IMR-90 (cell line): Measurements from ENCODE around the gene NBEA. TPM values are rescaled to one million over a fixed set of nuclear protein-coding genes. Genes with fewer than 3 reads are reported as not detected.

Source experiments
- ATAC-seq: fragments of 200-7000 bp; cut with Tn5 transposase; 2 replicates; pipeline ENCODE4 v1.9.1; 2020; ENCODE audit warnings: low read depth, mild to moderate bottlenecking, moderate library complexity
- BruUV-seq: library from RNA; stranded (reverse); fragments of 400-500 nt; replicated peaks from 2 replicates; lab custom pipeline; 2021; lab: Mats Ljungman, UMichigan
- CTCF ChIA-PET: fragments of 300-600 bp; formaldehyde crosslinking; extraction: SDS; loops from one replicate; lab custom pipeline; 2021; ENCODE audit warnings: antibody characterized with exemption; lab: Yijun Ruan, JAX
- POLR2A ChIA-PET: fragments of 300-600 bp; sonication (Branson Sonifier 250); formaldehyde crosslinking; loops from one replicate; lab custom pipeline; 2022; ENCODE audit warnings: antibody characterized with exemption; ENCODE audit not compliant: unreplicated experiment; lab: Charles Lee
- DNase-seq: peaks from one replicate; pipeline ENCODE4 v3.0.0; 2013
- H2AFZ ChIP-seq: replicated peaks from 2 replicates; pipeline ENCODE3; 2013; ENCODE audit warnings: low read length, mild to moderate bottlenecking; ENCODE audit not compliant: poor library complexity
- H2AK5ac ChIP-seq: 2 replicates; pipeline ENCODE4 v1.6.1; 2013; ENCODE audit warnings: low read depth, low read length, inconsistent platforms
- H2AK9ac ChIP-seq: replicated peaks from 2 replicates; pipeline ENCODE3; 2013; ENCODE audit warnings: mild to moderate bottlenecking, low read depth, low read length, moderate library complexity; ENCODE audit not compliant: poor library complexity
- H2BK120ac ChIP-seq: 2 replicates; pipeline ENCODE4 v1.6.1; 2013; ENCODE audit warnings: low read depth, low read length, inconsistent platforms
- H2BK15ac ChIP-seq: 3 replicates; pipeline ENCODE4 v1.6.1; 2013; ENCODE audit warnings: low read depth, low read length, inconsistent platforms
- H2BK20ac ChIP-seq: 2 replicates; pipeline ENCODE4 v1.6.1; 2013; ENCODE audit warnings: low read depth, mild to moderate bottlenecking, inconsistent platforms, low read length, moderate library complexity
- H2BK5ac ChIP-seq: 2 replicates; pipeline ENCODE4 v1.6.1; 2013; ENCODE audit warnings: mild to moderate bottlenecking, low read depth, low read length, inconsistent platforms; ENCODE audit not compliant: poor library complexity, severe bottlenecking
- H3K14ac ChIP-seq: replicated peaks from 2 replicates; pipeline ENCODE4 v1.6.1; 2013; ENCODE audit warnings: low read depth, low read length, inconsistent platforms
- H3K18ac ChIP-seq: 2 replicates; pipeline ENCODE4 v1.6.1; 2013; ENCODE audit warnings: low read depth, low read length, control low read depth
- H3K23ac ChIP-seq: 2 replicates; pipeline ENCODE4 v1.6.1; 2013; ENCODE audit warnings: low read depth, low read length, inconsistent platforms
- H3K27ac ChIP-seq: 2 replicates; pipeline ENCODE4 v1.5.1; 2013; ENCODE audit warnings: mild to moderate bottlenecking, control low read depth, low read length; ENCODE audit not compliant: insufficient read depth
- H3K27me3 ChIP-seq: 2 replicates; pipeline ENCODE4 v1.6.1; 2013; ENCODE audit warnings: low read length; ENCODE audit not compliant: control insufficient read depth, insufficient read depth
- H3K36me3 ChIP-seq: 2 replicates; pipeline ENCODE4 v1.6.1; 2013; ENCODE audit warnings: low read length, mixed read lengths; ENCODE audit not compliant: control insufficient read depth, insufficient read depth
- H3K4ac ChIP-seq: 2 replicates; pipeline ENCODE4 v1.6.1; 2013; ENCODE audit warnings: low read depth, low read length, inconsistent platforms
- H3K4me1 ChIP-seq: 2 replicates; pipeline ENCODE4 v1.6.1; 2013; ENCODE audit warnings: low read length, mixed read lengths; ENCODE audit not compliant: control insufficient read depth, insufficient read depth
- H3K4me2 ChIP-seq: 2 replicates; pipeline ENCODE4 v1.6.1; 2013; ENCODE audit warnings: low read depth, mild to moderate bottlenecking, control low read depth, low read length, moderate library complexity
- H3K4me3 ChIP-seq: 2 replicates; pipeline ENCODE4 v1.5.1; 2013; ENCODE audit warnings: low read depth, mild to moderate bottlenecking, control low read depth, low read length, moderate library complexity; ENCODE audit not compliant: insufficient read depth
- H3K56ac ChIP-seq: 2 replicates; pipeline ENCODE4 v1.6.1; 2013; ENCODE audit warnings: low read length, inconsistent platforms; ENCODE audit not compliant: insufficient read depth; ENCODE audit errors: extremely low read depth
- H3K79me1 ChIP-seq, 2 experiments: 2 replicates each; pipeline ENCODE4 v1.6.1; 2013; ENCODE audit warnings: low read length in 2 of 2, inconsistent platforms in 1 of 2, low read depth in 1 of 2
- H3K9ac ChIP-seq: 2 replicates; pipeline ENCODE4 v1.6.1; 2013; ENCODE audit warnings: low read depth, low read length, control low read depth
- H3K9me1 ChIP-seq: 2 replicates; pipeline ENCODE4 v1.6.1; 2013; ENCODE audit warnings: low read length, inconsistent platforms; ENCODE audit not compliant: insufficient read depth
- H3K9me3 ChIP-seq: 2 replicates; pipeline ENCODE4 v1.6.1; 2013; ENCODE audit warnings: low read length; ENCODE audit not compliant: control insufficient read depth, insufficient read depth
- H4K20me1 ChIP-seq: 2 replicates; pipeline ENCODE4 v1.6.1; 2013; ENCODE audit warnings: low read length, inconsistent platforms; ENCODE audit not compliant: insufficient read depth
- H4K5ac ChIP-seq: 2 replicates; pipeline ENCODE4 v1.6.1; 2013; ENCODE audit warnings: mild to moderate bottlenecking, low read depth, low read length, control low read depth
- H4K8ac ChIP-seq, 2 experiments: 2 replicates each; pipeline ENCODE4 v1.6.1; 2013; ENCODE audit warnings: low read depth in 2 of 2, low read length in 2 of 2, control low read depth in 1 of 2, inconsistent platforms in 1 of 2
- H4K91ac ChIP-seq: 2 replicates; pipeline ENCODE4 v1.6.1; 2013; ENCODE audit warnings: low read depth, low read length, inconsistent platforms; ENCODE audit not compliant: insufficient read depth
- BHLHE40 ChIP-seq: fragments of 150-350 bp; IDR thresholded peaks from 2 replicates; pipeline ENCODE4 v1.6.1; 2016; ENCODE audit warnings: mild to moderate bottlenecking, low read depth, low read length
- CEBPB ChIP-seq: IDR thresholded peaks from 2 replicates; pipeline ENCODE4 v1.6.1; 2012; ENCODE audit warnings: low read depth, low read length, improper control_type of control experiment
- CHD1 ChIP-seq: IDR thresholded peaks from 2 replicates; pipeline ENCODE4 v1.6.1; 2012; ENCODE audit warnings: low read depth, low read length, improper control_type of control experiment
- ELK1 ChIP-seq: fragments of 150-350 bp; IDR thresholded peaks from 2 replicates; pipeline ENCODE4 v1.6.1; 2016; ENCODE audit warnings: low read depth, mild to moderate bottlenecking, low read length, moderate library complexity, borderline replicate concordance
- FOS ChIP-seq: fragments of 150-350 bp; IDR thresholded peaks from 2 replicates; pipeline ENCODE4 v1.6.1; 2016; ENCODE audit warnings: low read depth, low read length
- MAFK ChIP-seq: IDR thresholded peaks from 2 replicates; pipeline ENCODE4 v1.6.1; 2012; ENCODE audit warnings: low read depth, low read length, improper control_type of control experiment
- MAZ ChIP-seq: IDR thresholded peaks from 2 replicates; pipeline ENCODE4 v1.6.1; 2012; ENCODE audit warnings: low read depth, mild to moderate bottlenecking, low read length, improper control_type of control experiment, moderate library complexity, borderline replicate concordance
- MXI1 ChIP-seq: IDR thresholded peaks from 2 replicates; pipeline ENCODE4 v1.6.1; 2012; ENCODE audit warnings: low read depth, mild to moderate bottlenecking, low read length, moderate library complexity, borderline replicate concordance
- NFE2L2 ChIP-seq: fragments of 150-350 bp; IDR thresholded peaks from 2 replicates; pipeline ENCODE4 v1.6.1; 2016; ENCODE audit warnings: low read depth, mild to moderate bottlenecking, low read length
- POLR2A ChIP-seq: IDR thresholded peaks from 2 replicates; pipeline ENCODE4 v1.6.1; 2012; ENCODE audit warnings: mild to moderate bottlenecking, low read depth, low read length
- RAD21 ChIP-seq: IDR thresholded peaks from 2 replicates; pipeline ENCODE4 v1.6.1; 2012; ENCODE audit warnings: low read length, improper control_type of control experiment
- RCOR1 ChIP-seq: IDR thresholded peaks from 2 replicates; pipeline ENCODE4 v1.6.1; 2012; ENCODE audit warnings: mild to moderate bottlenecking, low read length, improper control_type of control experiment; ENCODE audit not compliant: insufficient replicate concordance
- RFX5 ChIP-seq: IDR thresholded peaks from 2 replicates; pipeline ENCODE4 v1.8.0; 2012; ENCODE audit warnings: low read depth, mild to moderate bottlenecking, low read length, moderate library complexity
- SMC3 ChIP-seq: fragments of 150-350 bp; IDR thresholded peaks from 2 replicates; pipeline ENCODE4 v1.6.1; 2016; ENCODE audit warnings: low read depth, mild to moderate bottlenecking, antibody characterized with exemption, low read length, moderate library complexity
- WGBS, 2 experiments: methylation state at CpG; one replicate each; pipeline versions ENCODE4 v1.1.5 to v1.1.7; 2013; ENCODE audit warnings: missing lambda C conversion rate in 2 of 2; ENCODE audit not compliant: insufficient read length in 1 of 2; ENCODE audit errors: extremely low coverage in 2 of 2; 5-methylcytosine and 5-hydroxymethylcytosine counted together
- dilution Hi-C: fragments of 300-500 bp; cut with HindIII; formaldehyde crosslinking; loops from one replicate; pipeline ENCODE4 v1.14.3; 2018; ENCODE audit warnings: low sequenced_read_pairs; ENCODE audit not compliant: unreplicated experiment
- in situ Hi-C: fragments of 300-500 bp; cut with MboI; formaldehyde crosslinking; loops from 3 replicates; pipeline ENCODE4 v1.14.3; 2019; ENCODE audit warnings: low sequenced_read_pairs, inconsistent platforms, mixed read lengths
- intact Hi-C: fragments of 100-400 bp; cut with micrococcal nuclease; formaldehyde crosslinking; loops from 2 replicates; pipeline ENCODE4 v1.10.0; 2022
- polyA plus RNA-seq, 3 experiments: library from polyadenylated mRNA; depleted of rRNA; stranded (reverse); fragments of >200 nt; gene quantifications; 2 replicates each; pipeline ENCODE4 v1.2.3, GENCODE V29; 2012; ENCODE audit warnings: low replicate concordance in 1 of 3
- total RNA-seq: library from RNA; depleted of rRNA; stranded (reverse); fragments of >200 nt; gene quantifications from 2 replicates; pipeline ENCODE4 v1.2.3, GENCODE V29; 2012
- TF ChIP-seq, protein P1 (sequence below): fragments of 150-350 bp; IDR thresholded peaks from 2 replicates; pipeline ENCODE4 v1.6.1; 2017; ENCODE audit warnings: mild to moderate bottlenecking, antibody characterized with exemption, low read length, low read depth
- TF ChIP-seq, protein P2 (sequence below): conservative IDR thresholded peaks from 2 replicates; pipeline ENCODE4 v1.5.1; 2012; ENCODE audit warnings: mild to moderate bottlenecking, low read depth, low read length, improper control_type of control experiment

NBEA gene
- total and polyA plus RNA-seq, 2 of the 4 experiments (the other 2 are of a cell fraction), result 0.82 to 2.2 TPM

DNA sequence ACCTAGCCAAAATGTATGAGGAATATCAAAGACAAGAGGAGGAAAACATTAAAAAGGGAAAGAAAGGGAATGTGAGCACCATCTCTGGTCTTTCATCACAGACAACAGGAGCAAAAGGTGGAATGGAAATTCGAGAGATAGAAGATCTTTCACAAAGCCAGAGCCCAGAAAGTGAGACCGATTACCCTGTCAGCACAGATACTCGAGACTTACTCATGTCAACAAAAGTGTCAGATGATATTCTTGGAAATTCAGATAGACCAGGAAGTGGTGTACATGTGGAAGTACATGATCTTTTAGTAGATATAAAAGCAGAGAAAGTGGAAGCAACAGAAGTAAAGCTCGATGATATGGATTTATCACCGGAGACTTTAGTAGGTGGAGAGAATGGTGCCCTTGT, 217.0 kb downstream of the NBEA start:
- no peak overlapping the region for H2BK5ac ChIP-seq
- no peak overlapping the region for H2AFZ ChIP-seq
- H3K4ac ChIP-seq, result no peak overlapping the region
- no peak overlapping the region for H3K14ac ChIP-seq
- H2BK120ac ChIP-seq, result no peak overlapping the region
- WGBS, 2 experiments, result no CpG with 5 or more reads among the region's 5 CpGs
- no peak overlapping the region for H2BK20ac ChIP-seq
- H3K27ac ChIP-seq, result no peak overlapping the region
- H3K23ac ChIP-seq, result no peak overlapping the region
- H2BK15ac ChIP-seq, result no peak overlapping the region
- DNase-seq (no peak), ATAC-seq (no peak)
- H3K79me1 ChIP-seq, result no peaks in the 10 kb centered on the region
- no peak overlapping the region for H2AK9ac ChIP-seq
- no peak overlapping the region for H4K8ac ChIP-seq
- no peak overlapping the region for H3K4me3 ChIP-seq
- H3K9ac ChIP-seq, result no peak overlapping the region
- no peak overlapping the region for H4K5ac ChIP-seq
- no peak overlapping the region for H2AK5ac ChIP-seq
- H3K56ac ChIP-seq, result no peak overlapping the region
- H3K4me1 ChIP-seq, result no peaks in the 10 kb centered on the region
- H3K27me3 ChIP-seq, result no peaks in the 10 kb centered on the region
- H4K20me1 ChIP-seq, result no peaks in the 10 kb centered on the region
- TF ChIP-seq MAFK, result no peak
- TF ChIP-seq, protein P1, sequence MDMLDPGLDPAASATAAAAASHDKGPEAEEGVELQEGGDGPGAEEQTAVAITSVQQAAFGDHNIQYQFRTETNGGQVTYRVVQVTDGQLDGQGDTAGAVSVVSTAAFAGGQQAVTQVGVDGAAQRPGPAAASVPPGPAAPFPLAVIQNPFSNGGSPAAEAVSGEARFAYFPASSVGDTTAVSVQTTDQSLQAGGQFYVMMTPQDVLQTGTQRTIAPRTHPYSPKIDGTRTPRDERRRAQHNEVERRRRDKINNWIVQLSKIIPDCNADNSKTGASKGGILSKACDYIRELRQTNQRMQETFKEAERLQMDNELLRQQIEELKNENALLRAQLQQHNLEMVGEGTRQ, result no peak
- TF ChIP-seq SMC3, result no peak
- TF ChIP-seq RFX5, result no peak
- TF ChIP-seq MXI1, result no peak
- no peak for TF ChIP-seq RAD21
- no peak for TF ChIP-seq POLR2A
- TF ChIP-seq CEBPB, result no peak
- no peak for TF ChIP-seq ELK1
- TF ChIP-seq NFE2L2, result no peak
- no peak for TF ChIP-seq RCOR1
- TF ChIP-seq FOS, result no peak
- TF ChIP-seq CHD1, result no peak
- TF ChIP-seq, protein P2, sequence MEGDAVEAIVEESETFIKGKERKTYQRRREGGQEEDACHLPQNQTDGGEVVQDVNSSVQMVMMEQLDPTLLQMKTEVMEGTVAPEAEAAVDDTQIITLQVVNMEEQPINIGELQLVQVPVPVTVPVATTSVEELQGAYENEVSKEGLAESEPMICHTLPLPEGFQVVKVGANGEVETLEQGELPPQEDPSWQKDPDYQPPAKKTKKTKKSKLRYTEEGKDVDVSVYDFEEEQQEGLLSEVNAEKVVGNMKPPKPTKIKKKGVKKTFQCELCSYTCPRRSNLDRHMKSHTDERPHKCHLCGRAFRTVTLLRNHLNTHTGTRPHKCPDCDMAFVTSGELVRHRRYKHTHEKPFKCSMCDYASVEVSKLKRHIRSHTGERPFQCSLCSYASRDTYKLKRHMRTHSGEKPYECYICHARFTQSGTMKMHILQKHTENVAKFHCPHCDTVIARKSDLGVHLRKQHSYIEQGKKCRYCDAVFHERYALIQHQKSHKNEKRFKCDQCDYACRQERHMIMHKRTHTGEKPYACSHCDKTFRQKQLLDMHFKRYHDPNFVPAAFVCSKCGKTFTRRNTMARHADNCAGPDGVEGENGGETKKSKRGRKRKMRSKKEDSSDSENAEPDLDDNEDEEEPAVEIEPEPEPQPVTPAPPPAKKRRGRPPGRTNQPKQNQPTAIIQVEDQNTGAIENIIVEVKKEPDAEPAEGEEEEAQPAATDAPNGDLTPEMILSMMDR, result no peak
- no peak for TF ChIP-seq MAZ
- no peak for TF ChIP-seq BHLHE40
- no peak overlapping the region for H3K4me2 ChIP-seq
- POLR2A ChIA-PET, result no interaction called here
- BruUV-seq, result no TSS peak
- CTCF ChIA-PET, result no interaction called here
- in situ Hi-C loops (loop anchor here (5.0 to 25.0 kb wide), 3 partner anchors 1227 to 1597 kb away; no protein-coding TSS in a partner anchor), dilution Hi-C loops (no loop called here), intact Hi-C loops (no loop called here)
- no peaks in the 10 kb centered on the region for H3K9me3 ChIP-seq
- no peaks in the 10 kb centered on the region for H3K9me1 ChIP-seq
- no peak overlapping the region for H3K18ac ChIP-seq
- no peaks in the 10 kb centered on the region for H3K36me3 ChIP-seq
- H4K91ac ChIP-seq, result no peak overlapping the region
